ENCODE measurements around the gene XIRP1.

XIRP1 gene

GRCh38 chr3:39136533-39137434, 55.6 kb downstream of the XIRP1 start:
- TF ChIP-seq CTCF (conservative IDR thresholded peaks at IDR 0.05; ENCODE audit: low read length): no peak
- no peak for DNase-seq (ENCODE audit: low read depth)

GRCh38 chr3:39135170-39135805, 57.1 kb downstream of the XIRP1 start:
- TF ChIP-seq CTCF (conservative IDR thresholded peaks at IDR 0.05; ENCODE audit: low read length): no peak

More at GRCh38 chr3:39136533-39137434, 55.6 kb downstream of the XIRP1 start:
- H3K4me3 ChIP-seq (ENCODE audit: low read length): no peak overlapping the region

GRCh38 chr3:39134305-39134704, 58.1 kb downstream of the XIRP1 start:
- DNase-seq (ENCODE audit: low read depth): no peak
- no peak overlapping the region for H3K4me3 ChIP-seq (ENCODE audit: low read length)
- TF ChIP-seq CTCF (conservative IDR thresholded peaks at IDR 0.05; ENCODE audit: low read length): no peak

More at GRCh38 chr3:39135170-39135805, 57.1 kb downstream of the XIRP1 start:
- H3K4me3 ChIP-seq (ENCODE audit: low read length): no peak overlapping the region
- DNase-seq (ENCODE audit: low read depth): no peak

- no peak for DNase-seq (ENCODE audit: low read depth)
- no peak for TF ChIP-seq CTCF (conservative IDR thresholded peaks at IDR 0.05; ENCODE audit: low read length)
- H3K4me3 ChIP-seq (ENCODE audit: low read length): no peak overlapping the region
Observed at GRCh38 chr3:39133822-39134221, 58.6 kb downstream of the XIRP1 start.
